Liver (tissue), 9 donors: ENCODE measurements around the gene DYNC1H1. TPM values are rescaled to one million over a fixed set of nuclear protein-coding genes. Genes with fewer than 3 reads are reported as not detected.

Experiments used
- DNase-seq: peaks from one replicate; pipeline ENCODE4 v3.0.0-alpha.2; 2017; ENCODE audit warnings: low spot score
- H3K27ac ChIP-seq, 2 donors: one replicate each; pipeline ENCODE4 v1.7.0; 2013; ENCODE audit warnings: inconsistent platforms in 2 of 2, low read length in 2 of 2, control low read depth in 1 of 2, low read depth in 1 of 2, mild to moderate bottlenecking in 1 of 2
- H3K27me3 ChIP-seq, 4 donors: one replicate each; pipeline versions ENCODE4 v1.6.1 to v1.7.0; 2013; ENCODE audit warnings: low read length in 3 of 4, inconsistent platforms in 1 of 4, mild to moderate bottlenecking in 1 of 4, moderate library complexity in 1 of 4; ENCODE audit not compliant: control insufficient read depth in 4 of 4, insufficient read depth in 4 of 4
- H3K36me3 ChIP-seq, 4 donors: one replicate each; pipeline versions ENCODE4 v1.6.1 to v1.7.0; 2013; ENCODE audit warnings: low read length in 3 of 4, mild to moderate bottlenecking in 3 of 4, low read depth in 1 of 4, moderate library complexity in 1 of 4; ENCODE audit not compliant: control insufficient read depth in 4 of 4, insufficient read depth in 3 of 4
- H3K4me1 ChIP-seq, 4 donors: one replicate each; pipeline versions ENCODE4 v1.6.1 to v1.7.0; 2013; ENCODE audit warnings: low read length in 3 of 4, mild to moderate bottlenecking in 3 of 4, moderate library complexity in 1 of 4; ENCODE audit not compliant: control insufficient read depth in 4 of 4, insufficient read depth in 4 of 4
- H3K4me3 ChIP-seq, 3 donors: one replicate each; pipeline versions ENCODE4 v1.6.1 to v1.7.0; 2013; ENCODE audit warnings: low read length in 3 of 3, control low read depth in 1 of 3, low read depth in 1 of 3, mild to moderate bottlenecking in 1 of 3
- H3K9ac ChIP-seq, 2 donors: one replicate each; pipeline ENCODE4 v1.7.0; 2013; ENCODE audit warnings: low read length in 2 of 2, mild to moderate bottlenecking in 2 of 2, moderate library complexity in 2 of 2, control low read depth in 1 of 2, low read depth in 1 of 2
- H3K9me3 ChIP-seq, 4 donors: one replicate each; pipeline versions ENCODE4 v1.6.1 to v1.7.0; 2013; ENCODE audit warnings: low read length in 3 of 4; ENCODE audit not compliant: control insufficient read depth in 4 of 4
- FOXA2 ChIP-seq: IDR thresholded peaks from 2 replicates; pipeline ENCODE4 v1.6.1; 2016; ENCODE audit warnings: antibody characterized with exemption
- GABPA ChIP-seq, 2 donors: IDR thresholded peaks in 1 of 2; conservative IDR thresholded peaks in 1 of 2; 2 replicates each; pipeline ENCODE4 v1.6.1; 2016; ENCODE audit warnings: antibody characterized with exemption in 2 of 2, mild to moderate bottlenecking in 1 of 2, moderate library complexity in 1 of 2
- HNF4A ChIP-seq, 2 donors: conservative IDR thresholded peaks; 2 replicates each; pipeline ENCODE4 v1.6.1; 2016; ENCODE audit warnings: antibody characterized with exemption in 2 of 2, mild to moderate bottlenecking in 2 of 2
- HNF4G ChIP-seq: IDR thresholded peaks from 2 replicates; pipeline ENCODE4 v1.6.1; 2016; ENCODE audit warnings: antibody characterized with exemption
- NR2F2 ChIP-seq: IDR thresholded peaks from 2 replicates; pipeline ENCODE4 v1.6.1; 2016; ENCODE audit warnings: antibody characterized with exemption
- RAD21 ChIP-seq, 2 donors: IDR thresholded peaks; 2 replicates each; pipeline ENCODE4 v1.6.1; 2016; ENCODE audit warnings: antibody characterized with exemption in 2 of 2, mild to moderate bottlenecking in 2 of 2
- WGBS: extraction: QIAGEN DNeasy Blood & Tissue Kit; methylation state at CpG from one replicate; pipeline ENCODE4 v1.1.7; 2013; 5-methylcytosine and 5-hydroxymethylcytosine counted together
- polyA plus RNA-seq, 2 donors: library from polyadenylated mRNA; stranded (reverse) in 1 of 2; unstranded in 1 of 2; fragments of 200-250 nt in 1 of 2; fragments of >200 nt in 1 of 2; fragmentation: Nextera tagmentation in 1 of 2; extraction: Ambion mirVana in 1 of 2; gene quantifications; one replicate each; pipeline versions ENCODE4 v1.2.1 to v1.2.3, GENCODE V29; 2013 to 2015
- total RNA-seq, 2 donors: library from RNA; depleted of rRNA; stranded (reverse); fragments of >200 nt; gene quantifications; one replicate each; pipeline ENCODE4 v1.2.3, GENCODE V29; 2014
- TF ChIP-seq, protein P1 (sequence below): IDR thresholded peaks from 2 replicates; pipeline ENCODE4 v1.6.1; 2016; ENCODE audit warnings: antibody characterized with exemption, mild to moderate bottlenecking
- TF ChIP-seq, protein P2 (sequence below): IDR thresholded peaks from 2 replicates; pipeline ENCODE4 v1.6.1; 2016; ENCODE audit warnings: antibody characterized with exemption
- TF ChIP-seq, protein P3 (sequence below): IDR thresholded peaks from 2 replicates; pipeline ENCODE4 v1.6.1; 2016; ENCODE audit warnings: antibody characterized with exemption
- TF ChIP-seq, protein P4 (sequence below): fragments of 150-350 bp; IDR thresholded peaks from 2 replicates; pipeline ENCODE4 v1.5.1; 2017; ENCODE audit warnings: improper control_type of control experiment, low read depth, low read length; ENCODE audit not compliant: missing input control
- TF ChIP-seq, protein P5 (sequence below): IDR thresholded peaks from 2 replicates; pipeline ENCODE4 v1.6.1; 2016; ENCODE audit warnings: antibody characterized with exemption
- donor health status: healthy.
- donor health status: healthy.
- donor health status: healthy.
- donor health status: healthy.
- donor health status: healthy.

DYNC1H1 gene
- total and polyA plus RNA-seq, 4 donors = 50.3 to 201 (median 82.6) TPM

DNA sequence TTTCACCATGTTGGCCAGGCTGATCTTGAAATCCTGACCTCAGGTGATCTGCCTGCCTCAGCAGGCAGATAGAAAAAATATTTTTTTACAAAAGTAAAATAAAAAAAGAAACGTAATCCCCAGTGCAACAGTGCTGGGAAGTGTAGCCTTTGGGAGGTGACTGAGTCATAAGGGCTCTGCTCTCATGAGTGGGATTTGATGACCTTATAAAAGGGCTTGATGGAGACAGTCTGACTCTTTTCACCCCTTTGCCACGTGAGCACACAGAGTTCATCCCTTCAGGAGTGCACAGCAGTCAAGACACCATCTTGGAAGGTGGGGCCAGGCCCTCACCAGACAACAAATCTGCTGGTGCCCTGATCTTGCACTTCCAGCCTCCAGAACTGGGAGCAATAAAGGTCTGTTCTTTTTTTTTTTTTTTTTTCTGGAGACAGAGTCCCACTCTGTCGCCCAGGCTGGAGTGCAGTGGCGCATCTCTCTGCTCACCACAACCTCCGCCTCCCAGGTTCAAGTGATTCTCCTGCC lies 24.7 kb upstream of the DYNC1H1 start (continued):
- TF ChIP-seq, protein P1, sequence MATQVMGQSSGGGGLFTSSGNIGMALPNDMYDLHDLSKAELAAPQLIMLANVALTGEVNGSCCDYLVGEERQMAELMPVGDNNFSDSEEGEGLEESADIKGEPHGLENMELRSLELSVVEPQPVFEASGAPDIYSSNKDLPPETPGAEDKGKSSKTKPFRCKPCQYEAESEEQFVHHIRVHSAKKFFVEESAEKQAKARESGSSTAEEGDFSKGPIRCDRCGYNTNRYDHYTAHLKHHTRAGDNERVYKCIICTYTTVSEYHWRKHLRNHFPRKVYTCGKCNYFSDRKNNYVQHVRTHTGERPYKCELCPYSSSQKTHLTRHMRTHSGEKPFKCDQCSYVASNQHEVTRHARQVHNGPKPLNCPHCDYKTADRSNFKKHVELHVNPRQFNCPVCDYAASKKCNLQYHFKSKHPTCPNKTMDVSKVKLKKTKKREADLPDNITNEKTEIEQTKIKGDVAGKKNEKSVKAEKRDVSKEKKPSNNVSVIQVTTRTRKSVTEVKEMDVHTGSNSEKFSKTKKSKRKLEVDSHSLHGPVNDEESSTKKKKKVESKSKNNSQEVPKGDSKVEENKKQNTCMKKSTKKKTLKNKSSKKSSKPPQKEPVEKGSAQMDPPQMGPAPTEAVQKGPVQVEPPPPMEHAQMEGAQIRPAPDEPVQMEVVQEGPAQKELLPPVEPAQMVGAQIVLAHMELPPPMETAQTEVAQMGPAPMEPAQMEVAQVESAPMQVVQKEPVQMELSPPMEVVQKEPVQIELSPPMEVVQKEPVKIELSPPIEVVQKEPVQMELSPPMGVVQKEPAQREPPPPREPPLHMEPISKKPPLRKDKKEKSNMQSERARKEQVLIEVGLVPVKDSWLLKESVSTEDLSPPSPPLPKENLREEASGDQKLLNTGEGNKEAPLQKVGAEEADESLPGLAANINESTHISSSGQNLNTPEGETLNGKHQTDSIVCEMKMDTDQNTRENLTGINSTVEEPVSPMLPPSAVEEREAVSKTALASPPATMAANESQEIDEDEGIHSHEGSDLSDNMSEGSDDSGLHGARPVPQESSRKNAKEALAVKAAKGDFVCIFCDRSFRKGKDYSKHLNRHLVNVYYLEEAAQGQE = no peak

DNA sequence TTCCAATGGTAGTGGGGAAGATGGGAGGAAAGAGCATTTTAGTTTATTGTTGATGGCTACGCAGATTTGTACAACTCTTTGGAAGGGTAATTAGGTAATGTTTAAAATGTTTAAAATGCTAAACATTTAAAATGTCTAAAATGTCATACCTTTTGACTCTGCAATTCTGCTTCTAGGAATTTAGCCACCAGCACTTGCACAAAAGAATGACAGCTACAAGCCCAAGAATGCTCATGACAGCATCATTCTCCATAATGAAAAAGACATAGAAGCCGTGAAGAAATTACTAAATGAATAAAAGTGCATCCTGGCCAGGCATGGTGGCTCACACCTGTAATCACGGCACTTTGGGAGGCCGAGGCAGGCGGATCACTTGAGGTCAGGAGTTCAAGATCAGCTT lies 19.9 kb upstream of the DYNC1H1 start:
- Histone ChIP-seq H3K4me1 (peaks cover 4 to 11% (median 7%) of the 10 kb centered on the region in 4 donors), H3K9me3 (no peaks in the 10 kb centered on the region)

DNA sequence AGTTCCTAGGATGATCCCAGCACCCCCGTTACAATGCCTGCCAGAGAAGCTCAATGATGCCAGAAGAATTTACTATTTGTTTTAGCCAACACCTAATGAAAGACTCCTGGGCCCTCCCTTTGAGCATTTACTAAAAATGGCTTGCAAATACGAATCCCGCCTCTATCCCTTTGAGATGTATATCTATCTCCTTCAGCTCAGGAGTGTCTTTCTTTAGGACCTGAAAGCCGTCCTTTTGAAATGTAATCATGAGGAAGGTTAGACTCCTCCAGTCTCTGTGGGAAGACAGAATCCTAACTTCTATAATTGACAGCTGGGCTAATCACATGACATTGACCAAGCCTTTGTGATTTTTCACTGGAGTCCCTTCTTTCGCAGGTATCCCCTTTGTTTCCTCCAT lies 19.2 kb upstream of the DYNC1H1 start:
- TF ChIP-seq, protein P2, sequence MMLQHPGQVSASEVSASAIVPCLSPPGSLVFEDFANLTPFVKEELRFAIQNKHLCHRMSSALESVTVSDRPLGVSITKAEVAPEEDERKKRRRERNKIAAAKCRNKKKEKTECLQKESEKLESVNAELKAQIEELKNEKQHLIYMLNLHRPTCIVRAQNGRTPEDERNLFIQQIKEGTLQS = no peak
- TF ChIP-seq, protein P3, sequence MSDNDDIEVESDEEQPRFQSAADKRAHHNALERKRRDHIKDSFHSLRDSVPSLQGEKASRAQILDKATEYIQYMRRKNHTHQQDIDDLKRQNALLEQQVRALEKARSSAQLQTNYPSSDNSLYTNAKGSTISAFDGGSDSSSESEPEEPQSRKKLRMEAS = no peak
- TF ChIP-seq, protein P1 = no peak
- TF ChIP-seq NR2F2 (no peak), FOXA2 (no peak), HNF4A (conservative IDR thresholded peaks at IDR 0.05) (no peak), HNF4G (no peak)
- TF ChIP-seq, protein P4, sequence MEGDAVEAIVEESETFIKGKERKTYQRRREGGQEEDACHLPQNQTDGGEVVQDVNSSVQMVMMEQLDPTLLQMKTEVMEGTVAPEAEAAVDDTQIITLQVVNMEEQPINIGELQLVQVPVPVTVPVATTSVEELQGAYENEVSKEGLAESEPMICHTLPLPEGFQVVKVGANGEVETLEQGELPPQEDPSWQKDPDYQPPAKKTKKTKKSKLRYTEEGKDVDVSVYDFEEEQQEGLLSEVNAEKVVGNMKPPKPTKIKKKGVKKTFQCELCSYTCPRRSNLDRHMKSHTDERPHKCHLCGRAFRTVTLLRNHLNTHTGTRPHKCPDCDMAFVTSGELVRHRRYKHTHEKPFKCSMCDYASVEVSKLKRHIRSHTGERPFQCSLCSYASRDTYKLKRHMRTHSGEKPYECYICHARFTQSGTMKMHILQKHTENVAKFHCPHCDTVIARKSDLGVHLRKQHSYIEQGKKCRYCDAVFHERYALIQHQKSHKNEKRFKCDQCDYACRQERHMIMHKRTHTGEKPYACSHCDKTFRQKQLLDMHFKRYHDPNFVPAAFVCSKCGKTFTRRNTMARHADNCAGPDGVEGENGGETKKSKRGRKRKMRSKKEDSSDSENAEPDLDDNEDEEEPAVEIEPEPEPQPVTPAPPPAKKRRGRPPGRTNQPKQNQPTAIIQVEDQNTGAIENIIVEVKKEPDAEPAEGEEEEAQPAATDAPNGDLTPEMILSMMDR = no peak
- 20% methylated on average over 5 of the region's 5 CpGs for WGBS
- Histone ChIP-seq H3K4me3 (no peak overlapping the region), H3K9me3 (no peaks in the 10 kb centered on the region), H3K36me3 (no peaks in the 10 kb centered on the region), H3K27me3 (no peaks in the 10 kb centered on the region), H3K9ac (no peak overlapping the region), H3K4me1 (peaks cover 5 to 12% (median 8%) of the 10 kb centered on the region in 4 donors), H3K27ac (no peak overlapping the region)
- no peak for DNase-seq

More for the DNA sequence above, 19.9 kb upstream of the DYNC1H1 start:
- WGBS = 68% methylated on average over 5 of the region's 5 CpGs
- H3K27ac ChIP-seq = no peak overlapping the region
- no peak overlapping the region for H3K9ac ChIP-seq
- H3K36me3 ChIP-seq = no peaks in the 10 kb centered on the region
- no peak for DNase-seq
- H3K27me3 ChIP-seq = no peaks in the 10 kb centered on the region
- TF ChIP-seq, protein P5, sequence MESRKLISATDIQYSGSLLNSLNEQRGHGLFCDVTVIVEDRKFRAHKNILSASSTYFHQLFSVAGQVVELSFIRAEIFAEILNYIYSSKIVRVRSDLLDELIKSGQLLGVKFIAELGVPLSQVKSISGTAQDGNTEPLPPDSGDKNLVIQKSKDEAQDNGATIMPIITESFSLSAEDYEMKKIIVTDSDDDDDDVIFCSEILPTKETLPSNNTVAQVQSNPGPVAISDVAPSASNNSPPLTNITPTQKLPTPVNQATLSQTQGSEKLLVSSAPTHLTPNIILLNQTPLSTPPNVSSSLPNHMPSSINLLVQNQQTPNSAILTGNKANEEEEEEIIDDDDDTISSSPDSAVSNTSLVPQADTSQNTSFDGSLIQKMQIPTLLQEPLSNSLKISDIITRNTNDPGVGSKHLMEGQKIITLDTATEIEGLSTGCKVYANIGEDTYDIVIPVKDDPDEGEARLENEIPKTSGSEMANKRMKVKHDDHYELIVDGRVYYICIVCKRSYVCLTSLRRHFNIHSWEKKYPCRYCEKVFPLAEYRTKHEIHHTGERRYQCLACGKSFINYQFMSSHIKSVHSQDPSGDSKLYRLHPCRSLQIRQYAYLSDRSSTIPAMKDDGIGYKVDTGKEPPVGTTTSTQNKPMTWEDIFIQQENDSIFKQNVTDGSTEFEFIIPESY = no peak
- no peak for TF ChIP-seq RAD21 (IDR thresholded peaks at IDR 0.05)
- no peak for TF ChIP-seq FOXA2
- no peak for TF ChIP-seq GABPA (IDR thresholded peaks at IDR 0.05 in 1 of 2, conservative IDR thresholded peaks at IDR 0.05 in 1 of 2)
- H3K4me3 ChIP-seq = no peak overlapping the region
